ENCODE results near the gene P2RX7.

The P2RX7 gene

GRCh38 chr12:121132601-121133481 lies at the start of gene P2RX7:
P2RX7 (plus strand) TSS chr12:121132876; CDS start chr12:121132971, 95 bp downstream.
- DNase-seq = peak; percentile 55

DNA sequence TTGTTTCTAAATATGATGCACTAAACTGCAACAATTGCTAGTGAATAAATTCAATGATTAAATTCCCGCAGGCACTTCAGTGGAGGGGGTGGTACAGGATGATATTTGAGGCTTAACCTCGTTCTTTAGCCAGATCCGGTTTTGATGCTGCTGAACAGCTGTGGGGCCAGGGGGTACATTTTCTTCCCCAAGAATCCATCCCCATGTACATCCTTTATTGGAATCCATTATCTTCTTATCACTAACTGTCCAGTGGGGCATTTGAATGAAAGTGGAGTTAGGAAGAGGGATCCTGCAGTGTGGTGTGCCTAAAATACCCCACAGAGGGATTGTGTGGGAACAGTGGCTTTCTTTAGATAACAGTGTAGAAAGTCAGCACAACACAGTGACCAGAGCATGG lies 48.4 kb upstream of the P2RX7 start:
- DNase-seq = no peak

DNA sequence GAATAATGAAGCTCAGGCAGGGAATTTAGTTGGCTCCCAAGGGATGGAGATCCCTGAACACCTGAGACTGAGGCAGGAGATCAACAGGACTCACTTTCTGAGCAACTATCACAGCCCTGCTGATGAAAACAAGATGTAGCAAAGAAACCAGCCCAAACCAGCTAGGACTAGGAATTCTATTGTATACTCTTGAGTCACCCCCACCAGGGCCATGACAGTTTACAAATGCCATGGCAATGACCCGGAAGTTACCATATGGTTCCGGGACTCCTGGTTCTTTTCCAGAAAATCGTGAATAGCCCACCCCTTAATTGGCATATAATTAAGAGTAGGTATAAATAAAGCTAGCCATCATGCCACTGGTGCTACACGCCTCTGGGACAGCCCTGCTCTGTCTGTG lies 47.6 kb upstream of the P2RX7 start:
- no peak for DNase-seq

- DNase-seq = no peak
Observed at GRCh38 chr12:121085506-121086353, 46.9 kb upstream of the P2RX7 start.

- no peak for DNase-seq
Observed at GRCh38 chr12:121086781-121087295, 45.8 kb upstream of the P2RX7 start.

- no peak for DNase-seq
Observed at GRCh38 chr12:121087467-121088194, 45.0 kb upstream of the P2RX7 start.

GRCh38 chr12:121088195-121088585 lies 44.5 kb upstream of the P2RX7 start:
- no peak for DNase-seq

DNA sequence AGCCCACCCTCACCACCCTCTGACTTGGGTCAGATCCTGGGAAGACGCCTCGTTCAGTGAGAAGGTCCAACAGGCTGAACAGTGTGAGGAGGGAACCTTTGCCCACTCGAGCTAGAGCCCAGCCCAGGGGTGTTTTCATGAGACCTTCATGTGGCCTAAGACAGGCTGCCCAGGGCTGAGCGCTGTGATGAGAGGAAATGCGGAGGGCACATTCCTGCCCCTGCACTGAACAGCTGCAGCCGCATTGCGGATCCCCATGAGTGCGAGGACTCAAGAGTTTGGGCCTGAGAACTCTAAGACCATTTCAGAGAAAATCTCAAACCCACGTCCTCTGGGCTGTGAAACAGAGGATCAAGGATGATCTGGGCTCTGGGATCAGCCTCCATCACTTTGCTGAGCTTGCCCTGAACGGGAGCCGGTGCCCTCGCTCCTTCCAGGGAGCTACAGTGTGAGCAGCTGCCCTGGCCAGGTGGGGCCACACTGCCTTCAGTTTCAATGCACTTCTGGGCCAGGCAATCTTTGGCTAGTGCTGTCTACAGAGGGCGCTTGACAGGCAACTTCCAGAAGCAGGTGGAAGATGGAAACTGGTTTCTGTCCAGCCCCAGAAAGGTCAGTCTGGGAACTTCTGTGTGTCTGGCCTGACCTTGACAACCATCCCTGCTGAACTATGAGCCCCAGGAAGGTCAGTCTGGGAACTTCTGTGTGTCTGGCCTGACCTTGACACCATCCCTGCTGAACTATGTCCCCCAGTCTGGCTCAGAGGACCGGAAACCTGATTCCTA lies 43.5 kb upstream of the P2RX7 start:
- no peak for DNase-seq

DNA sequence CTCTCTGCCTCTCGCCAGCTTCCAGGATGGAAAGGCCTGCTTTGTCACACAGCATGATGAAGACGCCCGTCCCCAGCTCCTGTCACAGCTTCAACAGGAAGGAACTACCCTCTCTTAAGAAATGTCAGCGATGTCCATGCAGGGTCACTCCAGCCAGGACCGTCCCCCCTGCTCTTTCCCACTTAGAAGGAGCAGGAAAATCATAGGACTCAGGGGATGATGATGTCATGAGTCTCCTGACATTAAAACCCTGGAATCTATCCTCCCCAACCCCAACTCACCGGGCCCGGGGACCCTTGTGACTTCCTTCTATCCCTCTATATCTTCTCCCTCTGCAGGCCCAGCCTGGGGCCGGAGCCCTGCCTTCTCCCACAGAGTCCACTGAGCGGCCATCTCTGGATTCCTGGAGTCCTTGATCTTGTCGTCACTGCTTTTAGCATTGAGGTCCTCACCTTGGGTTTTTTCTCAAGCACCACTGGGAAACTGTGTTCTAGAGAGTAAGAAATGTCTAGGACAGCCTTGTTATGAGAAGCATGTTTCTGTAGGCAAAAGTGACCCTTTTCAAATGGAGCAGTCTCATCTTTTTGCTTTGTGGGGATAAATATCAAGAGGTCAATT lies 42.8 kb upstream of the P2RX7 start:
- DNase-seq = no peak

DNA sequence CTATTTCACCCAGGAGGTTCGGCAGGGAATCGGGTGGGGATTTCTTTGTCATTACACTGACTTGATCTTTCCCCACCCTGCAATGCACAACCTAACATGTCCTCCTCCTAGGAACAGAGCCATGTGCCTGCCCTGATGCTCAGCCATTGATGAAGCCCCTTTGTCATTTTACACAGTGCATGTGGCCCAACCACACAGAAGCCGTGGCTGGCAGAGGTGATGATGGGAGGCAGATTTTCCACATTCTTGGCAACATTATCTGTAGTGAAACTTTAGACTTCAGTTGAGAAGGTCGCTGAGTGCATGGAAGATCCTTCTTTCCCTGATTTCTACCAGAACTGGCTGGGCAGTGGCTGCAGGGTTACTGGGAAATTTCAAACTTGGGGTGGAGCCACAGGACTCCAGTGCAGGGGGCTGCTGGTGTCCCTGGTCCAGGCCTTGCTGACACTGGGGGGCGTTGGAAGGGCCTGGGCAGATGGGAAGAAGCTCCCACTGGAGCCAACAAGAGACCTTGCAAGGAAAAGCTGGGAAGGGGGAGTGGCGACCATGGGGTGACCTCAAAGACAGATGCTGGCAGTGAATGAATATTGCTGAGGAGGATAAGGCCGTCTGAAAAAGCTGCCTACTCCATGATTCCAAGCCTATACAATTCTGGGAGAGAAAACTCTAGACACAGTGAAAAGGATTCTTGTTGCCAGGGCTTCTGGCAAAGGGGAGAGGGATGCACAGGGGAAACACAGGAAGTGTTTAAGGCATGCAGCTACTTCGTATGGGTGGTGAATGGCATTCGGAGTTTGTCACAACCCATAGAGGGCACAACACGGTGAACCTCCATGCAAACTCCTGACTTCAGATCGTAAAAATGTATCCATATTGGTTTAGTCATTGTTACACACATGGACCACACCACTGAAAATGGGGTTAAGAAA lies 41.8 kb upstream of the P2RX7 start:
- no peak for DNase-seq

- DNase-seq = no peak
Observed at GRCh38 chr12:121092034-121092433, 40.6 kb upstream of the P2RX7 start.

DNA sequence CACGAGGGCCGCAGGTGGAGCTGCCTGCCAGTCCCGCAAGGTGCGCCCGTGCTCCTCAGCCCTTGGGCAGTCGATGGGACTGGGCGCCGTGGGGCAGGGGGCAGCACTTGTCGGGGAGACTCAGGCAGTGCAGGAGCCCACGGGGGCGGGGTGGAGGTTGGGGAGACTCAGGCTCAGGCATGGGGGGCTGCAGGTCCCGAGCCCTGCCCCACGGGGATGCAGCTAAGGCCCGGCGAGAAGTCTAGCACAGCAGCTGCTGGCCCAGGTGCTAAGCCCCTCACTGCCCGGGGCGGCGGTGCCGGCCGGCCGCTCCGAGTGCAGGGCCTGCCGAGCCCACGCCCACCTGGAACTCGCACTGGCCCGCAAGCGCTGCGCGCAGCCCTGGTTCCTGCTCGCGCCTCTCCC lies 39.2 kb upstream of the P2RX7 start:
- no peak for DNase-seq

GRCh38 chr12:121095544-121096198 lies 37.0 kb upstream of the P2RX7 start:
- DNase-seq = peak; percentile 83

DNA sequence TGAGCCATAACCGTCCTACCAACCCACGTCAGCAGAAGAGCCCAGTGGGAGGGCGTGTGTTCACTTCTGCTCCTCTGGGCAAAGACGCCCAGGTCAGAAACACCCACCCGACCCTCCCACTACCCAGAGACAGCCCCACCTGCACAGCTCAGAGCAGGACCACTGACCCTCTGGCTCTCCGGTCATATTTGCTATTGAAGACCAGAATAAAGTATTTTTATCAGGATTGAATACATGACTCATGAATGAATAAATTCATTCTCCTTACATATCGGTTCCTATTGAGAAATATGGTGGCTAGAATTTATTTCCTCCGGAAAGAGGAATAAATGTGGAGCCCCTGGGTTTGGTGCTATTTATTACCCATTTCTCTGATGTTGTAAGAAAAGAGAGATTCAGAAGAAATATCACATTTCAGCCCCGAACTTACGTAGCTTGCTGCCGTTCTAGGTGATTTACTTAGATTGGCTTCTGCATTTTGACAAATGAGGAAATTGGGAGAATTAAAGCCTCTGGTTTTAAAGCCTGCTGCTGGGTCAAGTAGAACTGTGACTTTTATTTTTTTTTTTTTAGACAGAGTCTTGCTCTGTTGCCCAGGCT lies 36.4 kb upstream of the P2RX7 start:
- no peak for DNase-seq

- no peak for DNase-seq
Observed at GRCh38 chr12:121099779-121100178, 32.9 kb upstream of the P2RX7 start.

DNA sequence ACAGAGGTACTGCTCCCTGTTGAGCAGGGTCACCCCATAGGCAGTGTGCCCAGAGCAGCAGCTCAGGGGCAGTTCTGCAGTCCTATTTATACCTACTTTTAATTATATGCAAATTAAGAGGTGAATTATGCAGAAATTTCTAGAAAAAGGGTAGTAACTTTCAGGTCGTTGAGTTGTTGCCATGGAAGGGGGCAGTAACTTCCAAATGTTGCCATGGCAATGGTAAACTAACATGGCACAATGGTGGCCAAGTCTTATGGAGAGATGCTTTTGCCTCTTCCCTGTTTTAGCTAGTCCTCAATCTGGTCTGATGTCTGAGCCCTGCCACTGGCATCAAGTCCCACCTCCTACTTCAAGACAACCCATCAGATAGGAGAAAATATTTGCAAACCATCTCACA lies 30.4 kb upstream of the P2RX7 start:
- DNase-seq = no peak

- no peak for DNase-seq
Observed at GRCh38 chr12:121107681-121108080, 25.0 kb upstream of the P2RX7 start.

- DNase-seq = no peak
Observed at GRCh38 chr12:121108492-121108891, 24.2 kb upstream of the P2RX7 start.

- DNase-seq = peak; percentile 70
Observed at GRCh38 chr12:121110211-121110940, 22.3 kb upstream of the P2RX7 start.
